GM18517 (cell line): Measurements from ENCODE around the gene ADTRP.

Source experiments
- ATAC-seq: cut with Tn5 transposase; IDR thresholded peaks from one replicate; pipeline ENCODE4 v1.9.1; 2021; ENCODE audit warnings: mild to moderate bottlenecking, moderate library complexity; ENCODE audit not compliant: unreplicated experiment

Gene ADTRP

DNA sequence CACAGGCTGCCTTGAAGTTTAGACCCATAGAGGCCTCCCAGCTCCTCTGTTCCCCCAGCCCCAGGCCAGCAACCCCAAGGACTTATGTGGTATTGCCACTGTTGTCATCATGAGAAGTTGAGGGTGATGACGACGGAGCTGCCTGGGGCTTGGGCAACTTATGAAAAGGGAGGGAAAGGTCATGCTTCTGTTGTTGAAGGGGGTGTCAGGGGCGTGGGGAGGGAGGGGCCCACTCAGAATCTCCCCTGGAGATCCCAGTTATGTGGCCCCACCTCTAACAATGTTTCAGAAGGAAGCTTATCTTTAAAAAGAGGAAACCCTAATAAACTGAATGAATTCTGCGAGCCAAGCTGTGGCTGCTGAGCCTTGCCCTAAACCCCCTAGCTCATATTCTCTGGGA lies 4.2 kb downstream of the ADTRP start:
- ATAC-seq: no peak

DNA sequence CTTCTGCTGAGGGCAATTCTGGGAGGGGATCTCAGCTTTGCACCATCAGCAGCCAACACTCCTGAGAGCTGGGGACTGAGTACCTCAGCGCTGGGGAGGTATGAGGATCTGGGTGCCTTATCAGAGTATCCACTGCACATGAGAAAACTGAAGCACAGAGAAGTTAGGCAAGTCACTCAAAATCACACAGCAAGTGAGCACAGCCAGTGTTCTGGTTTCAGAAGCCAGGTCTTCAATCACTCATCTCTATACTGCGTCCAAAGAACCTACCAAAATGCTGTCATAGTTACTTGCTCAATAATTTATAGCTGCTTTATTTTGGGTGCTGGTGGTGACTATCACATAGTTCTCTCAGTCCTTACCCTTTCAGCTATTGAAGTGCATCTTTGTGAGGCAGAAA lies 5.0 kb downstream of the ADTRP start:
- ATAC-seq: no peak

DNA sequence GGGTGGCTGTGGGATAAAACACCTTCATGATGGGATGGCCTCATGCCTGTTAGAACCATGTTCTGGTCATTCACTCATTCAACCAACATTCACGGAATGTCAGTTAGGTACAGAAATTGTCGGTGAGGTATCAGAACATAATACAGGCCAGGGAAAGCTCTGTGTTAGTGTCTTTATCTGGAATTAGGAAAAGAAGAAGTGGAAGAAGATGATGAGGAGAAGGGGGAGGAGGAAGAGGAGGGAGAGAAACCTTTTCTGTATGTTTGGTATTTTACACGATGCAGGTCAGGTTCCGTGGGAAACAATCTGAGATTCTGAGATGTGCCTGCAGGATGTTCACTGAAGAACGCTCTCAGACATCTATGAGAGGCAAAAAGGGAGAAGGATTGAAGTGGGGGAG lies 5.6 kb downstream of the ADTRP start:
- ATAC-seq: no peak

DNA sequence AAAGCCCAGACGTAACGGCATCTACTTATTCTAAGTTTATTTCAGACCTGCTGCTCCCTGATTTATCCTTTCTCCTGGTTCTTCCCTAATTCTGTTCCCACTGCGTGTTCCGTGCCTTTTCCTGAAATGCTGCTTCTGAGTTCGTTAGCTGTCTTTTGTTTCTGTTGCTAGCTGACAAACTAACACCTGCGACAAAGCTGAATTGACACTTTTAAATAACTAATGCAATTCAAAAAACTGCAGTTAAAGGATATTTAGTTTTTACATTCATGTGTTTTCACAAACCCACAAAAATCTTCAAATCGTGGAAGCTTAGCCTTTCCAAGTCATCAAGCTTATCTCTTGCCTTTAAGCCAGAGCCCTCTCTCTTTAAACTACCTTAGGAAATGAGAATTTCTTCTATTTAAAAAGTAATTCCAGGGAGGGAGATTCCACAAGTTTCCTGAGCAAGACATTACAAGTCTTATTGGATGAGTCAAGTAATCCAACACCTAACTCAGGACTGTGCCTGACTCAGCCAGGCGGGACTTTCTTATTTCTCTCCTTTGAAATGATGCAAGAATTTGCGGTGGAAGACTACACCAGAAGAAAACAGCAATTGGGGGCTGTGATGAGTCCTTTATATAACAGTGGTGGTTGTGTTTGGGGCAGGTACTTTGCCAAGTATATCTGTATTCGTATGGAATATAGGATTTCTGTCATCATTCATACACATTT lies 6.3 kb downstream of the ADTRP start:
- no peak for ATAC-seq

DNA sequence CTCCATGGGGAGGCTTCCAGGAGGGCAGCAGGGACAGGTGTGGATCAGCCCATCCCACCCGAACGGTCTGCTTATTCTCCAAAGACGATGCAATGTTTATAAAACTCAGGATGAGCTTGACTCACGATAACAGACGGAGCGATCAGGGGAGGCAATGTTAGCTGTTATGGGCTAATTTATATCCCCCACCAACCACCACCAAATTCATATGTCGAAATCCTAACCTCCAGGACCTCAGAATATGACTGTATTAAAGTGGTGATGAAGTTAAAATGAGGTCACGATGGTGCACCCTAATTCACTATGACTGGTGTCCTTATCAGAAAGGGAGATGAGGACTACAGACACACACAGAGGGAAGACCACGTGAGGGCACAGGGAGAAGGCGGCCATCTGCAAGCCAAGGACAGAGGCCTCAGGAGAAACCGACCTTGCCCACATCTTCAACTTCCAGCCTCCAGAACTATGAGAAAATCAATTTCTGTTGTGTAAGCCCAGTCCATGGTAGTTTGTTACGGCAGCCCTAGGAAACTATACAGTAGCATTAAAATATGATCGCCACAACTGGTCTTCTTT lies 7.0 kb downstream of the ADTRP start:
- no peak for ATAC-seq

DNA sequence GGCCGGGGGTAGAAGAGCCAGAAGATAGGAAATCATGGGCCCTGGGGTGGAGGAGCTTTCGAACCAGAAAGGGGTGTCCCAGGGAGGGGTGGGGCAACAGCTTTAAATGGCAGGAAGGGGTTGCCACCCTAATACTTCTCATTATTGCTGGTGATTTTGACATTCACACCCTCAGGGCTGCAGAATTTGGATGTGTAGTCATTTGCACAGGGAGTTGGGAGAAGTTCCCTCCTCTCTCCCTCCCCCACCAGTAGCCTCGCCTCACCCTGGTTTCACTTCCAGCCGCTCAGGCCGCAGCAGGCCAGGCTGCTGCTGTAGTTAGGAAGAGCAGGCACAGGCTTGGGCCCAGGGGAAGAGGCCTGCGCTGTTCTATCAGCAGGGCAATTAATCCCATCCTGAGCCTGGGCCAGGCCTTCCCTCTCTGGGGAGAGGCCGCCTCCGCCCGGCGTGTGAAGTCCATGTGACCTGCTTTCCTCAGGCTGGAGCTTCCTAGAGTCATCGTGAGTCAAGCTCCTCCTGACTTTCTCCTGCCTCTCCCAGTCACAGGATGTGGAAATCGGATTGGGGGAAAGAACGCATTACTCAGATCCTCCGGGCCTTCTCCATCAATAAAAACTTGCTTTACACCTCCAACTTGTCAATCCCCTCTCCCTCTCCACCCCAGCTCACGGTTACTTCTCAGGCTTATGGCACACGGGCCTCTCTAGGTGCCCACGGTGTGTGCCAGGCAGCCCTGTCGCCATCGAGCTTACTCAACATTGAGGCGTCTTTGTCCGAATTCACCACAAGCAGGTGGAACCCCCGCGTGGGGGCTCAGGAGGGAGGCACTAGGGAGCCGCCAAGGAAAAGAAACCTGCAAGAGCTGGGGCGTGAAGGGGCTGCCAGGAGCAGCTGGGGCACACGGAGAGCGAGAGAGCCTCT lies 7.8 kb downstream of the ADTRP start:
- ATAC-seq: no peak

DNA sequence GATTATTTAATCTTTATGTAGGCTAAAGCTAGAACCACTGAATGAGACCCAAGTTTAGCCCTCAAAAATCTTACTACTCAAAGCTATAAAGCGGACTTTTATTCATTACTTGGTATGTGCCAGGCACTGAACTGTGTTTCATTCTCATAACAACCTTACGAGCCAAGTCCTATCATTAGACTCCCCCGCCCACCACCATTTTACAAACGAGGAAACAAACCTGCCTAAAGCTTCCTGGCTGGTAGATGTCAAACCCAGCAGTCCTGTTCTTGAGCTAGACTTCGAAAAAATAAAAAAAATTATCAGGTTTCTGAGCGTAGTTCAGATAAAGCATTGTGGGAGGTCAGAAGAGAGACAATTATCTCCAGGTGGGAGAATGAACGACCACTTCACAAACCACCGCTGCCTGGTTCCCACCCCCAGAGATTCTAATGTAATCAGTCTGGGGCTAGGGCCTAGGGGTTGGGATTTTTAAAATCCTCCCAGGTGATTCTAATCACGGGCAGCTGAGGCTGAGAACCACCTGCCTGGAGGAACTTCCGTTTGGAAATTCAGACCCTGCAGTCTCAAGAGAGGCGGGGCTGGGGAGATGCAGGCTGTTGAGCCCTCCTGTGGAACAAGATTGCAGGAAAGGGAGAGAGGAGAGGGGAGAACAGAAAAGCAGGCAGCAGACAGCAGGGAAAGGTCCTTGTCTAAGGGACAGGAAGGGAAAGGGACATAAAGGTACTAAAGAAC lies 8.6 kb downstream of the ADTRP start:
- no peak for ATAC-seq

DNA sequence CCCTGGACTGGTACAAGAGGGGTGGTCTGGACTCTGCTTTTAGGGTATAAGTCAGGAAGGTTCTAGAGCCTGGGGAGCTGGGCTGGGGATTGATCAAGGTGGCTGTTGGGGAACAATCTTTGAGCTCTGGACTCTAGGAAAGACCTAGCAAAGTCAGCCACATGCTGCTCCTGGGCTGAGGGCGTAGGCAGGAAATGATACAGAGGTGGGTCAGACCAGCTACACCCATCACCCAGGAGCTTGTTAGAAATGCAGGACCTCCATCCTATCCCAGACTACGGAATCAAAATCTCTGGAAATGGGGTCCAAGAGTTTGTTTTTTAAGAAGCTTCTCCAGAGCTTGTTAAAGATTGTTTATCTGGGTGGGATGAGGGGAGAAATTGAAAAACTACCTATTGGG lies 9.4 kb downstream of the ADTRP start:
- ATAC-seq: no peak

DNA sequence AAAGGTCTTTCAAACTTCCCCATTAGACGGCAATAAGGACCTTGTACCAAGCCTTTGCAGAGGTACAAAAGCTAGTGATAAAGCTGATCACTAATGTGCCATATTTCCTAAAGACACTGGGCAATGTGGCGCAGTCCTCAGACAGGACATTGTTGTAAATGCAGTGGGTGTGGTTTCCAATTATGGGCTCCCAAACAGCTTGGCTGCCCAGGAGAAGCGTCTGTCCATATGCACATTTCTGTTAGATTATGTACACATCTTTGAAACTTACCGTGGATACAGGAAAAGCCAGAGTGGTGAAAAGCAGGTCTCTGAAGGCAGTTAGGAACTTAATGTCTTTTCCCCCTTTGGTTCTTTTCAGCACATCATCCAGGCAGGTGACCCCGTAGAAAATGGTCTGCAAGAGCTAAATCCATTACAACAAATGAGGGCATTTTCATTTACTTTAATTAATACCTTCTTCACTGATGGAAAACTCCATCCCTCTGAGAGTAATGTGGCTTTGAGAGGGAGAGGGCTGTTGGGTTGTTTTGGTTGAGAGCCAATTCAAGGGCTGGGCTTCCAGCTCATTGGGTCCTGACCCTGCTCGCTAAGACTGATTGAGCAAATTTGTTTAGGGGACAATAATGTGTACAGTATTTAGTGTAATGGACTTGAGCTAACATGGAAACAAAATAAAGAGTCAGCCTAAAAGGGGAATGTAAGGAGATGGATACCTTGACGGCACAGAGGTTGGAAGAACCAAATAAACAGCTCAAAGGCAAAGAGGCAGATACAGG lies 10.4 kb downstream of the ADTRP start:
- ATAC-seq: no peak

DNA sequence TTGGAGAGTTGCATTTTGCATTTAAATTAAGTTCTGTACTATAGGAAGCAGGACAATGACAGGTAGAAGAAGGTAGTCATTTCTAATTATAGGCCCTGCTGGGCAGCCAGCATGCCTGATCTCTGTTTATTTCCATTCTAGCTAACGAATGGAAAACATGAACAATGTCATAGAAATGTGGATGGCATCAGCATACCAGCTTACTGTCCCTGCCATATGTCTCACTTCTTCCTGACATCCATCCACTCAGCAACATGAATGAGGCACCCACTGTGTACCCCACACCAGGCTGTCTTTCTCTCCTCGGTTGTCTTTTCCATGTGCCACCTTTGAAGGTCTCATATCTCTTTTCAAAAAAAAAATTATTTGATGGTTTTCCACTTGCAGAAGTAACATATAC lies 11.1 kb downstream of the ADTRP start:
- ATAC-seq: no peak

DNA sequence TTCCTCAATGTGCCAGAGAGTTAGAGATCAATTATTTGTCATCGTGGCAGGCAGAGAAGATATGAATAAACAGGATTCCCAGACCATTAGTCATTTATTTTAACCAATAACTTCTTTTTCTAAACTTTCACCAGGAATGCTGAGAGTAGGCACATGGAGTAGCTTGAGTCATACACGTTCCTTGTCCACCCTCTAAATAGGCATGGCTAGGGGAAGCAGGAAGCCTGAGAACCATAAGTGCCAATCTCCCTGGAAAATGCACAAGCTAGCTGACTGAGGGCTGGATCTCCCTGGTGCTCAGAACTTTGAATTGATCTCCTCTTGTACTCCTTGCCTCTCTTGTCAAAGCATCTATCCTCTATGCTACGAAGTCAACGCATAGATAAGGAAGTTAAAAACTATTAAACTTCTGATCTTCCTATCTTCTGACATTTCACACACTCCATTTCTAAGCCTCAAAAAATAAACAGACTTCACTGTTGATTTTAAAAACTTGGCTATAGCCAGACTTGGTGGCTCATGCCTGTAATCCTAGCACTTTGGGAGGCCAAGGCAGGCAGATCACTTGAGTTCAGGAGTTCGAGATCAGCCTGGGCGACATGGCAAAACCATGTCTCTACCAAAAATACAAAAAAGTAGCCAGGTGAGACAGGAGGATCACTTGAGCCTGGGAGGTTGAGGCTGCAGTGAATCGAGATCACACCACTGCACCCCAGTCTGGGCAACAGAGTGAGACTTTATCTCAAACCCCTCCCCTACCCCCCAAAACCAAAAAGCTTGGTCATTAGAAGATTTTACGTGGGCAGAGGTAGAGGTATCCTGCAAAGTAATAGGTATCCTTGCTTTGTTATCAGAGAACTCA lies 11.8 kb downstream of the ADTRP start:
- ATAC-seq: no peak

DNA sequence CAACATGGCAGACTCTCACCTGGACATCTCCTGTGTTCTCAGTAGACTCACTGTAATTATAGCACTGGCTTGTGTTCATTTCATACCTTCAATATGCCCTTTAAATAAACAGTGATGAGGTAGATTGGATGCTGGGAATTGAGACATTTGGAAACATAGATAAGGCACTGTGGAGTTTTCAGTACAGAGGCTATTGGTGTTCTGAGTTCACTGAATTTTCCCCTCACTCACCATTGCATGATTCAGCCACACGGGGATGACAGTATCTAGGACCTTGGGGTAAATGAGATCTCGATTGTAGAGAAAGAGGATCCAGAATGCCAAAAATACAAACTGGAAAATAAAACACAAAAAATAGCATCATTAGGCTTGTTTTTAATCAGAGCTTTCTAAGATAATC lies 12.6 kb downstream of the ADTRP start:
- no peak for ATAC-seq

DNA sequence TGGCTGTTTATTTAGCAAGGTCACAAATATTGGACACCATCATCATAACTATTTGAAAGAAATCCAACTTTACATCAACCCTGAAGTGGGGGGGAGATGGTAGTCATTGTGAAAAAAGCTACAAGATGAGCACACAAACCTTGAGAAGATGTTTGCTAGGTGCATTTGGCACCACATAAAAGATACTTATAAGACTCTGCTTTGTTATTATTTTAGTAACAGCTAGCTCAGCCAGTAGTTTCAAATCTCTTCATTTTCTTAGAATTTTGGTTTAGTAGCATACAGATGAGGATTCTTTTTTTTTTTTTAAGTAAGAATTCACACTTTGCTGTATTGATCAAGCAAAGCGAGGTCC lies 14.4 kb downstream of the ADTRP start:
- no peak for ATAC-seq

DNA sequence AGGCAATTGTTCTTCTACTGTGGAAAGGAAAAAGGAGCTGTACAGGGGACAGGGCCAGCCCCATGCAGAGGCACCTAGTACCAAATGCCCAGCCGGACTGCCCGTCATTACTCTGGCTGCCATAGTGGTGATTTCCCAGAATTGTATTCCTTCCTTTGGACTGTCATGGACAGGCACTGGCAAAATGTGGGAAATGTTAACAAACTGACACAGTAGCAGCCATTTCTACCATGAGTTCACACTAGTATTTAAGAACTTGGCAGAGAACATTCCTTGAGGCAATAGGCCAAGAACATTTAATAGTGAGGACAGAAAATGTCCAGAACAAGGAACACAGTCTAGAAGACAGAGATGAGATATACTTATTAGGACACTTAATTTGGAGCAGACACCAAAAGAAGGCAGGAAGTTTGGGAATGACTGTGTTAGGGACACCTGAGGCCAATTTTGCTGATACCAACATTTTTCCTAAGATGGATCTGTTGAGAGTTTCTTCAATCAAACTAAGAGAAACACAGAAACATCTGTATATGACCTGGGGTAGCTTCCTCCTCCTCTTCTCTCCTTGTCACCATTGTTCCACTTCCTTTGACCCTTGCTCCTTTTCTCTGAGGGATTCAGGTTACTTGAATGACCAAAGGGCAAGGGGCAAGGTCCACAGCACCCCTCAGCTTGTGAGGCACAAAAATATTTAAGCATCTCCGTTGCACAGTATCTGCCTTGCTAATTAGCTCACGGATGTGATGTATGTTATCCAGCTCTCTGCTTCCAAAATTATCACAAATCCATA lies 14.9 kb downstream of the ADTRP start:
- ATAC-seq: no peak

DNA sequence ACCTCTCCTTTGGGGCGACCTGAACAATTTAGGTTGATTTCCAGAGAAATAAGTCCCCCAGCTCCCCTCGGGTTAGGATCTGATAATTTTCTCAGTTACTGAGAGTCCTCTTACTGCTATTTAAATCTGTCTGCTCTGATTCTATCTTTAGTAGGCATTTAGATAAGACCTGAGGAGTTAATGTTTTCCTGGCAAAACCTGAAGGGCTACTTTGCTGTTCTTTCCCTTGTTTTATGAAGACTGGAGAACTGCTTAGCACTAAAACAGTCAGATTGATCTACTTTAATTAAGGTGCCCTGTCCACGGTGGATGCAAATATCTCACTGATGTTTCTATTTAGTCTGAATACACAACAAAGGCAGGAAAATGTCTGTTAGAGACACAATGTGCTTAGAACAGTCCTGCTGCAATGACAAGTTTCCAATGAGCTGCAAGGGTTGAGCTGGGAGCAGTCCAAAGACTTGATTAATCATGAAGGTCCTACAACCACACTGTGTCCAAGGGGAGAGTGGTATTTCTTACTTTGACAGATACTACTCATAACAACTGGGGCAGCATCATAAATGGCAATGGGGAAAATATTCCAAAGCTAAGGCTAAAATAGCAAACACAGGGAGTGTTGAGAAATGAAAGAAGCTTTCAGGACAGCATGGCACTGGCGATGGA lies 15.7 kb downstream of the ADTRP start:
- no peak for ATAC-seq

DNA sequence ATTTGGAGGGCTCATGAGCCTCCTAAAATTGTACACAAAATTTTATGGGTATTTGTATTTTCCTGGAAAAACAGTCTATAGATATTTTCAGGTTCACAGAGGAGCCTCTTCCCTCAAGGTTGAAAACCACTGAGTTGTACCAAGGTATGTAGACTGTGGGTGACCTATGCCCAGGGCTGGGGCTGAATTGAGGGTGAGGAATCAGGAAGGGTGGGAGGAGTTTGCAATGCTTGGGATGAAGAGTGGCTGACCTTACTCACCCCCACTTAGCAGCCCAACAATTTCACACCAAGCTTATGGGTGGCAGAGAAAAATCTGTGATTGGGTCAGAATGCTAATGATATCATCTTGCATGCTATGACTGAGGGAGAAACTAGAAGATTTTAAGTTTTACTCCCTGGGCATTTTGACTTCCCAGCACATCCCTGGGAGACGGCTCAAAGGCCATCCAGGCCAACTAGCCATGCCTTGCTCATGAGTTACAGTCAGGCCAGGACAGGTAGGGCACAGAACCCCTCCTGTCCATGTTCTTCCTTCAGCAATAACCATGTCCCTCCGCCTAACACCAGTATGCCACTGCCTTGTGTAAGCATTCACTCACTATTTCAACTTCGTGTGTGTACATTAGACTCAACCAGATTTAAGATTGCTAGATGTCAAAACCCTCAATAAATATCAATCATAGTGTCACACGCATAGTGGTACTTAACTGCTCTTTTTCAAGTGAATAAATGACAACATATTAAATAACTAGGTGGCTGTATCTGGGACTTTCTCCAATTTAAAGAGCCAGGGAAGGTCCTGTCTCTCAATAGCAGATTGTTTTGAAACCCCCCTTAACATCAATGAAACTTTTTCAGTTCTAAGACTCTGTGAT lies 16.6 kb downstream of the ADTRP start:
- ATAC-seq: no peak

DNA sequence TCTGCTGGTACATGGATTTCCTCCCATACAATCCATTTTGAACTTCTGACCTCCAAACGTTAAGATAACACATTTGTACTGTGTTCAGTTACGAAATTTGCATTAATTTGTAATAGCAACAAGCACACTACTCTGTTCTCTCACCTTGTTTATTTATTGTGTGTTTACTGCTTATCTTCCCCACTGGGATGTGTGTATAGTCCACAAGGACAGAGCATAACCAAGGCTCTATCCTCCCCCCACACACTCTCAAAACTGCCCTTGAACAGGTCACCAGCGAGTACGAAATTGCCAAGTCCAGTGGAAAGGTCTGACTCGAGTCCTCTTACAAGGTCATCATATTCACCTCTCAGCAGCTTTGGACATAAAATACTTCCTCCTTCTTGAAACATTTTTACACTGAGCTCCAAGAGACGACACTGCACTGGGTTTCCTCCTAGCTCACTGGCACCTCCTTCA lies 18.6 kb downstream of the ADTRP start:
- no peak for ATAC-seq
